Mononuclear cell (primary cell): ENCODE data around the gene MORN5. TPM values are rescaled to one million over a fixed set of nuclear protein-coding genes. Genes with fewer than 3 reads are reported as not detected.

Experiments used
- H3K27me3 ChIP-seq: 2 replicates; pipeline ENCODE4 v1.6.0; 2011; ENCODE audit warnings: low read length, control low read depth; ENCODE audit not compliant: insufficient read depth
- H3K4me1 ChIP-seq: 2 replicates; pipeline ENCODE4 v1.5.1; 2011; ENCODE audit warnings: mild to moderate bottlenecking, low read length, control low read depth; ENCODE audit not compliant: insufficient read depth
- H3K4me3 ChIP-seq: 2 replicates; pipeline ENCODE4 v1.5.1; 2011; ENCODE audit warnings: mild to moderate bottlenecking, low read length, moderate library complexity
- H3K9me3 ChIP-seq: 2 replicates; pipeline ENCODE4 v1.5.1; 2011; ENCODE audit warnings: low read depth, mild to moderate bottlenecking, control low read depth, low read length
- total RNA-seq: library from RNA; depleted of rRNA; stranded (reverse); fragments of >200 nt; gene quantifications from one replicate; pipeline ENCODE4 v1.2.3, GENCODE V29; 2012

The MORN5 gene
- total RNA-seq, 1 donor = not detected

DNA sequence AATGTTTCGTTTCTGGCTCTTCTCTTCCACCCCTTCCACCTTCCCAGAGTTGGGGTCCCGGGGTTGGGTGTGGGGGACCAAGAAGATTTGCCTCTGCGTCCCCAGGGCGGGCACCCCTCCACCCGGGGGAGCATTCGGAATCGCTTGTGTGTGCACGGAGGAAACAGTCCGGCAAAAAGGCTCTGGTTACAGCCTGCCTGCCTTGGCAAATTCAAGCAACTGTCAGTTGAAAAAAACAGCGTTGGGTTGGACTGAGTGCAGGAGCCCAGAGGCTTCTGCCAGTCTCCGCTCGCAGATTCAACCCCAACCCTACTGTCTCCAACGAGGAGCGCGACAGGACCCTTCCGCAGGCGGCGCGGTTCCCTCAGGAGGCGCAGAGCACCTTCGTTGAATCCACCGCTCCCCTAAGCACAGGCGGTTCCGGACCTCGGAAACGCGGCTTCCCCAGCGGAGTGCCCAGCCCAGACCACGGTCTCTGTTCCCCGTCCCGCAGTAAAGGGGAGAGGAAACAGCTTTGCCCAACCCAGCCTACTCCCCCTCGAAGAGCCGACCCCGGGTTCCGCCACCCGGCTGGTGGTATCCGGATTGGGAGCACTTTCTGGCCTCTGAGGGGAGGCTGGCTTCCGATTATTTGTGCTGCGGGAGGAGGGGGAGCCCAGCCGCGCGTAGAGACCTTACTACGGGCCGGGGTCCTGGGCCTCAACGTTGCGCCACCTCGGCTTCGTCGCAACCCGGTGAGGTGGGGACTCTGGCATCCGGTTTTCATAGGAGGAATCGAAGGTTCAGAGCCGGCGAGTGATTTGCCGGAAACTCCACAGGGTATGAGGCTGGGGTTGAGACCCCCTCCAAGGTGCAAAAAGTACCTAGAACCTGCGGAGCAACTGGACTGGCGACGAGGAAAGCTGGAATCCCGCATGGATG lies 59.5 kb downstream of the MORN5 start:
- no peaks in the 10 kb centered on the region for H3K9me3 ChIP-seq
- peaks cover 19% of the 10 kb centered on the region for H3K4me1 ChIP-seq
- H3K4me3 ChIP-seq = no peak overlapping the region
- H3K27me3 ChIP-seq = peaks cover 81% of the 10 kb centered on the region

DNA sequence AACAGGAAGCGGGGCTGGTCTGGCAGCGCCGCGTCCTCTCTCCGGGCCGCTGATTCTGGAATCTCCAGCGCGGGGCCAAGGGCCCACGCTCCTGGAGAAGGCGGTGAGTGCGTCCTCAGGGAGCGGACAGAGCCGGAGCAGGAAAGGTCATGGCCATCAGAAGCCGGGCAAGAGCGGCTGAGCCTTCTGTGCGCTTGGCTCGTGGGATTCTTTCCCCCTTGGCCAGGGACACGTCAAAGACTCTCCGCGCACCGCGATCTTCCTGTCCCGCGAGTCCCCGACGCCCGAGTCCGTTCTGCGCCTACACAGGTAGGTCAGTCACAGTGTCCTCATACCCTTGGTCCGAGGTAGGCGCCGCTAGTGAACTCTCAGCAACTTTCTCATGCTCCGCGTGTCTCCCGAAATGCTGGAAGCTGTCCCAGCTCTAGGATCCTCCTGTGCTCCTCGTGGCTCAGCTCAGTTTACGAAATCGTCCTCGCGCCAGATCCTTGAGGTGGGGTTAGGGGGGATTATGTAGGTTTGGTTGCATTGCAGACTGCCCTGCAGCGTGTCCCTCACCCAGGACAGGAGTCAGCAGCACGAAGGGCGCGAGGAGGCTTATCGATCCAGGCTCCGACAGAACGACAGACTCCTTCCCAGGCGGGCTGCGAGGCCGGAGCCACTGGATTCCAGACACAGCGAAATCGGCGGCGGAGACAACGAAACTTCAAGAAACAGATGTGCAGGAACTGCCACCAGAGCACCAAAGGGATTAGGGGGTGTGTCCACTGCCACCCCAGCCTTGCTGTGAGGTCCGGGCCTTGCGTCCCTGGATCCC lies 60.4 kb downstream of the MORN5 start:
- no peak overlapping the region for H3K4me3 ChIP-seq
- no peaks in the 10 kb centered on the region for H3K9me3 ChIP-seq
- H3K4me1 ChIP-seq = peaks cover 19% of the 10 kb centered on the region
- H3K27me3 ChIP-seq = peaks cover 72% of the 10 kb centered on the region

DNA sequence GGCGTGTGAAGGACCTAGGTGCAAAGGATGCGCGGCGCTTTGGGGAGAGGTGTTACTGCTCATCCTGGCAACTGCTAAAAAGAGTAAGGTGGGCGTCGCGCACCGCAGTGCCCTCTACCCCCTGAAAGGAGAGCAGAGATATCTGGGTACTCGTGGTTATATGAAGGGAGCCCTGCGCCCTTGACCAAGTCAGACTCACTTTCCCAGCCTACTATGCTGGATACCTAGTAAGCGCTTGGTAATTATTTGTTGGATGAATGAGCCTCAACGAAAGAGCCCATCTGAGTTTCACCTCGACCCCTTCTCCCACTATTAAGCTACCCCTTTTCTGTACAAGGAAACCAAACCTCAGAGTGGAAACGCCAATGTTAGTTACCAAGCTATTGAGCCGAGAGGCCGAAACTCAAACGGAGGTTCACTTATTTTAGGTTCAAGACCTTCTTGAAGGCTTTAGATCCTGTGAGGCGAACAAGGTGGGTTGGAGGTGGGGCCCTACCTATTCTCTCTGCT lies 61.0 kb downstream of the MORN5 start:
- Histone ChIP-seq H3K27me3 (peaks cover 65% of the 10 kb centered on the region), H3K4me3 (no peak overlapping the region), H3K9me3 (no peaks in the 10 kb centered on the region), H3K4me1 (peaks cover 19% of the 10 kb centered on the region)

- no peaks in the 10 kb centered on the region for H3K9me3 ChIP-seq
- no peak overlapping the region for H3K4me3 ChIP-seq
- H3K4me1 ChIP-seq = peaks cover 19% of the 10 kb centered on the region
- peaks cover 60% of the 10 kb centered on the region for H3K27me3 ChIP-seq
Measured at GRCh38 chr9:122221183-122221811, 61.6 kb downstream of the MORN5 start.

GRCh38 chr9:122222791-122223190 lies 63.1 kb downstream of the MORN5 start:
- Histone ChIP-seq H3K4me3 (no peak overlapping the region), H3K4me1 (peaks cover 19% of the 10 kb centered on the region), H3K27me3 (peaks cover 56% of the 10 kb centered on the region), H3K9me3 (no peaks in the 10 kb centered on the region)

- no peaks in the 10 kb centered on the region for H3K9me3 ChIP-seq
- peaks cover 15% of the 10 kb centered on the region for H3K4me1 ChIP-seq
- peaks cover 49% of the 10 kb centered on the region for H3K27me3 ChIP-seq
- H3K4me3 ChIP-seq = no peak overlapping the region
Measured at GRCh38 chr9:122223435-122223834, 63.7 kb downstream of the MORN5 start.

DNA sequence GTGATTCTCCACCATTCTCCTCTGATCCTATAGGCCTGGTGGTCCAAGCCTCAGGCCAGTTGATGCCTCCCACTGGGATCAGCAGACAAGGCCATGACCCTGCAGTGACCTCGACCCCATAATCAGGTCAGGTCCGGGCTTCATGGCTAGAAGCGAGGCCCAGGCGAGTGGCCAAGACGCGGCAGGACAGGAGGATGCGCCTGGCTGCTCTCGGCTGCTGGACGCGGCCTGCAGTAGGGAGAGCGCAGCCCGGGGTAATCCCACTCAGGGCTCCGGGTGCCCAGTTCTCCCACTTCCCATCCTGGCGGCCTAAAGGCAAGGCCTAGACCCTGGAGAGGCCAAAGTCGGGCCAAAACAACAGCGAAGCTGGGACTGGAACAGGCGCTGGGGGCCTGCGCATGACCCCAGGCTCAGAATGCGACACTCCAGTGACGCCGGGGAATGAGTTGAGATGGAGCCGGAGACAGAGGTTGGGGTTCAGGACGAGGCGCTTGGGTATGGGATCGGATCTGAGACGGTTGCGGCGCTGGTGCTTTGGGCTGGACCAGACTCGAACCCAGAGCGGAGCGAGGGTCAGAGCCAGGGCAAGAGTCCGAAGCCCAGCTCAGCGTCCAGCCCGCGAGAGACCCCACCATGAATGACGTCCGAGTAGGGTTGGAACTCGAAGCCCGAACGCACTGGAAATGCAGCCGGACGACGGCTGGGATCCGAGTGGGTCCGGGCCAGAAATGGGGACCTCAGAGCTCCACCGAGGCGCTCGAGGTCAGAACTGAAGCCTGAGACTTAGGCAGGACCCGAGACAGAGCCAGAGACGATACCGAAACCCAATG lies 65.8 kb downstream of the MORN5 start:
- H3K27me3 ChIP-seq = peaks cover 45% of the 10 kb centered on the region
- no peaks in the 10 kb centered on the region for H3K4me1 ChIP-seq
- no peaks in the 10 kb centered on the region for H3K9me3 ChIP-seq
- no peak overlapping the region for H3K4me3 ChIP-seq

DNA sequence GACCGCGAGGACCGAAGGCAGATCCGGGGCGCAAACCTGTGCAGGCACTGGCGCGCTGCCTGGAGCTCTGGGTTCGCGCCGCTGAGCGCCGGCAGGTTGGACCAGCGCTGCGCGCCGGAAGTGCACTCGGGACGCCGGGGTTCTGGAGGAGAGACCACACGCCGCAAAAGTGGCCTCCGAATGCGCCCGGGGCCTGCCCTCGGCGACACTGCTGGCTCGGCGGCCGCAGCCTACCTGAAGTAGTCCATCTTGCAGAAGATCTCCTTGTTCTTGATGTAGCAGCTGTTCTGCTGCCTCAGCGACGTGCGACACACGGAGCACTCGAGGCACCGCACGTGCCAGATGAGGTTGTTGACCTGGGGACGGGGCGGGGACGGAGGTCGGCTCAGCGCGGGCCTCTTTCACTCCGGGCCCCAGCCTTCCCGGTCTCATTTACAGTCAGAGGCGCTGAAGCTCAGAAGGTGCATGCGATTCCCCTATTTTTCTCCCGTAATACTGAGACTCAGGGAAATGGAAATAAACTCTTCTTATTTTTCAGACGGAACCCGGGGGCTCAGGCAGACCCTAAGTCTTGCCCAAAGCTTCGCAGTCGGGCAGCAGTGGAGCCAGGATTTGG lies 66.5 kb downstream of the MORN5 start:
- Histone ChIP-seq H3K9me3 (no peaks in the 10 kb centered on the region), H3K4me3 (no peak overlapping the region), H3K27me3 (peaks cover 45% of the 10 kb centered on the region), H3K4me1 (no peaks in the 10 kb centered on the region)

DNA sequence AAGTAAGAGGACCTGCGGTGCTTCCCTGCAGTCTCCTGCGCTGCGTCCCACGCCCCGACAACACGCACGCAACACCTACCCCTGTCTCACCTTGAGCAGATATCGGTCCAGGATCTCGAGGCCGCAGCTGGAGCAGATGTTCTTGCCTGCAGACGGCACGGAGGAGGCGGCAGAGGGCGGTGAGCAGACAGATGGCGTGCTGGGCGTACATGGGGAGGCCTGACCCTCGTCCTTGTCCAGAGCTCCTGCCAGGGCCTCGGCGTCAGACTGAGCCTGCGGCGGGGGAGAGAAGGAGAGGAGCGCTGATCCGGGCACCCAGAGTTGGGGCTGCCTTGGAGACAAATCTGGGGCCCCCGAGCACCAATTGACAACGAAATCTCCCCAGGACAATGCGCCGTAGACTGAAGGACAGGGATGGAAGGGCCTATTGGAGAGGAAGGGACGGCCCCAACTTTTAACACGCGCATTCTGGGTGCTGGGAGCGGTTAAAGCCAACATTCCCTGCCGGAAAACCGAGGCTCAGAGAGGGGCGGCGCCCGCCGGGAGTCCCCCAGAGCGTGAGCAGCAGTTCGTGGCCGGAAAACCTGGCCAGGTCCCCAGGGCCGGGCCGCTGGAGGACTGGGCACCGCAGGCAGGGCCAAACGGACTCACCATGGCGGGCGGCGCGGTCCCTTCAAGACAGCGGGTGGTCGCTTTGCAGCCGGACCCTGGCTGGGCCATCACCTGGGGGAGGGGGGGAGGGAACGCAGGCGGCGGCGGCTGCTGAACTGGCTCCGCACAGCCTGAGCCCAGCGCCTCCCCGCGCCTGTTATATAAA lies 67.3 kb downstream of the MORN5 start:
- Histone ChIP-seq H3K4me1 (no peaks in the 10 kb centered on the region), H3K9me3 (no peaks in the 10 kb centered on the region), H3K27me3 (peaks cover 44% of the 10 kb centered on the region), H3K4me3 (no peak overlapping the region)

GRCh38 chr9:122227575-122227900 lies 67.8 kb downstream of the MORN5 start:
- no peaks in the 10 kb centered on the region for H3K9me3 ChIP-seq
- no peaks in the 10 kb centered on the region for H3K4me1 ChIP-seq
- no peak overlapping the region for H3K4me3 ChIP-seq
- peaks cover 38% of the 10 kb centered on the region for H3K27me3 ChIP-seq

- no peaks in the 10 kb centered on the region for H3K4me1 ChIP-seq
- H3K27me3 ChIP-seq = peaks cover 36% of the 10 kb centered on the region
- H3K4me3 ChIP-seq = no peak overlapping the region
- H3K9me3 ChIP-seq = no peaks in the 10 kb centered on the region
Measured at GRCh38 chr9:122228191-122228567, 68.5 kb downstream of the MORN5 start.

DNA sequence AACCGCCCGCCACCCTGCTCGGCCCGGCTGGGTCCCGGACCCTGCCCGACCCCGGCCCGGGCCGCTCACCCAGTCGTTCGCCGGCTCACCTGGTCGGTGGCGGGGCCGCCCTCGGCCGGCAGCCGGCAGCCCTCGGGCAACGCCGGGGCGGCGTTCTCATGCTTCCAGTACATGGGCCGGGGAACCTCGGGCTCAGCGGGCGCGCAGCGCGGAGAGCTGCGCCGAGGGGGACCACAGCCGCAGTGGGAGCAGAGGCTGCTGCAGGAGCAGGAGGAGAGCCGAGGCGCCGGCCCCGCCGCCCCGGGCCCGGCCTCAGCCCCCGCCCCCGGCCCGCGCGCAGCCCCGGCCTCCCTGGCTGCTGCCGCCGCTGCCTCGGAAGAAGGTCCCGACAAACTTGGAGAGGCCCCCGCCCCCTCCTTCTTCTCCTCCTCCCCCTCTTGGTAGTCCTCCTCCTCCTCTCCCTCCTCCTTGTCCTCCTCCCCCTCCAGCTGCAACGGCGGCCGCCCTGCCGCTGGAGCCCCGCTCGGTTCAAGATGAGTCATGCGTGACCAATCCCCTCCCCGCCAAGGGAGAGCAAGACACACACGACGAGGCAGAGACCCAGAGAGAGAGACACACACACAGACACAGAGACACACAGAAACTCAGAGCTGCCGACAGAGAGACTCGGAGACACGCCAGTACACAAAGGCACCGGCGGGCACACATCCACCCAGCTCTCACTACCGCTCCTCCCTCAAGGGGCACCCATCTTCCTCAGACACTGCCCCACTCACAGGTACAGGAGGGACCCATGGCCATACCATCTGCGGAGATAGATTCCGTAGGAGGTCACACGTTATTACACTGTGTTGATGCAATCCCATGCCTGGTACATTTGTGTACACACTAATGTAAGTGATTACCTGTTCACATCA lies 69.1 kb downstream of the MORN5 start, which contains the start of gene LHX6:
TSS of gene LHX6 (minus strand) at position 390 of the 917 bp plus-strand sequence. CDS start at position 173, 217 bp downstream.
- H3K27me3 ChIP-seq = peaks cover 36% of the 10 kb centered on the region
- H3K4me1 ChIP-seq = no peaks in the 10 kb centered on the region
- no peaks in the 10 kb centered on the region for H3K9me3 ChIP-seq
- no peak within 1 kb of the TSS for H3K4me3 ChIP-seq
